Measurements from ENCODE around the gene AGPAT3. TPM values are rescaled to one million over a fixed set of nuclear protein-coding genes. Genes with fewer than 3 reads are reported as not detected.

Gene AGPAT3
- total and polyA plus RNA-seq, 10 of the 15 experiments (the other 5 are each of a cell fraction or from before 2014, with no cell fraction given), result 1.2 to 110 (median 30.8) TPM

DNA sequence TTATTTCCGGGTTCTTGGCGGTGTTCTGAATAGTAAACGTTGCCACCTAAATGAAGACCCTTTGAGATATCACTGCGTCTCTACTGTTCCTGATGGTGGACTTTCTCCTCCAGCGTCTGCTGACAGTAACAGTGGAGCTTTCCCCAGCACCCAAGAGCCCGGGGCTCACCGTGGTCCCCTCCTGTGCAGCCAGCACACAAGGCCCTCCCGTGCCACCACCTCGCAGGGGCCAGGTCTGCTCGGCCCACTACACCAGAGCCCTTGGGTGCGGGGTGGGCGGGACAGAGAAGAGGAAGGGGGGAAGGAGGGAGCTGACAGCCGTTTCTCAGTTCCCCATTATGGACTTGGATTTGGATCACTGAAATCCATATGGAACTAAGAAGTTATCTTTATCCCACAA lies 85.9 kb downstream of the AGPAT3 start (continued):
- TF ChIP-seq, protein P1, sequence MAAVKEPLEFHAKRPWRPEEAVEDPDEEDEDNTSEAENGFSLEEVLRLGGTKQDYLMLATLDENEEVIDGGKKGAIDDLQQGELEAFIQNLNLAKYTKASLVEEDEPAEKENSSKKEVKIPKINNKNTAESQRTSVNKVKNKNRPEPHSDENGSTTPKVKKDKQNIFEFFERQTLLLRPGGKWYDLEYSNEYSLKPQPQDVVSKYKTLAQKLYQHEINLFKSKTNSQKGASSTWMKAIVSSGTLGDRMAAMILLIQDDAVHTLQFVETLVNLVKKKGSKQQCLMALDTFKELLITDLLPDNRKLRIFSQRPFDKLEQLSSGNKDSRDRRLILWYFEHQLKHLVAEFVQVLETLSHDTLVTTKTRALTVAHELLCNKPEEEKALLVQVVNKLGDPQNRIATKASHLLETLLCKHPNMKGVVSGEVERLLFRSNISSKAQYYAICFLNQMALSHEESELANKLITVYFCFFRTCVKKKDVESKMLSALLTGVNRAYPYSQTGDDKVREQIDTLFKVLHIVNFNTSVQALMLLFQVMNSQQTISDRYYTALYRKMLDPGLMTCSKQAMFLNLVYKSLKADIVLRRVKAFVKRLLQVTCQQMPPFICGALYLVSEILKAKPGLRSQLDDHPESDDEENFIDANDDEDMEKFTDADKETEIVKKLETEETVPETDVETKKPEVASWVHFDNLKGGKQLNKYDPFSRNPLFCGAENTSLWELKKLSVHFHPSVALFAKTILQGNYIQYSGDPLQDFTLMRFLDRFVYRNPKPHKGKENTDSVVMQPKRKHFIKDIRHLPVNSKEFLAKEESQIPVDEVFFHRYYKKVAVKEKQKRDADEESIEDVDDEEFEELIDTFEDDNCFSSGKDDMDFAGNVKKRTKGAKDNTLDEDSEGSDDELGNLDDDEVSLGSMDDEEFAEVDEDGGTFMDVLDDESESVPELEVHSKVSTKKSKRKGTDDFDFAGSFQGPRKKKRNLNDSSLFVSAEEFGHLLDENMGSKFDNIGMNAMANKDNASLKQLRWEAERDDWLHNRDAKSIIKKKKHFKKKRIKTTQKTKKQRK (IDR thresholded peaks at IDR 0.05; ENCODE audit: low read depth, low read length), result no peak
- TF ChIP-seq POLR2AphosphoS2 (IDR thresholded peaks at IDR 0.05; ENCODE audit: low read depth, low read length) (no peak), STAT1 (conservative IDR thresholded peaks at IDR 0.05) (no peak)

DNA sequence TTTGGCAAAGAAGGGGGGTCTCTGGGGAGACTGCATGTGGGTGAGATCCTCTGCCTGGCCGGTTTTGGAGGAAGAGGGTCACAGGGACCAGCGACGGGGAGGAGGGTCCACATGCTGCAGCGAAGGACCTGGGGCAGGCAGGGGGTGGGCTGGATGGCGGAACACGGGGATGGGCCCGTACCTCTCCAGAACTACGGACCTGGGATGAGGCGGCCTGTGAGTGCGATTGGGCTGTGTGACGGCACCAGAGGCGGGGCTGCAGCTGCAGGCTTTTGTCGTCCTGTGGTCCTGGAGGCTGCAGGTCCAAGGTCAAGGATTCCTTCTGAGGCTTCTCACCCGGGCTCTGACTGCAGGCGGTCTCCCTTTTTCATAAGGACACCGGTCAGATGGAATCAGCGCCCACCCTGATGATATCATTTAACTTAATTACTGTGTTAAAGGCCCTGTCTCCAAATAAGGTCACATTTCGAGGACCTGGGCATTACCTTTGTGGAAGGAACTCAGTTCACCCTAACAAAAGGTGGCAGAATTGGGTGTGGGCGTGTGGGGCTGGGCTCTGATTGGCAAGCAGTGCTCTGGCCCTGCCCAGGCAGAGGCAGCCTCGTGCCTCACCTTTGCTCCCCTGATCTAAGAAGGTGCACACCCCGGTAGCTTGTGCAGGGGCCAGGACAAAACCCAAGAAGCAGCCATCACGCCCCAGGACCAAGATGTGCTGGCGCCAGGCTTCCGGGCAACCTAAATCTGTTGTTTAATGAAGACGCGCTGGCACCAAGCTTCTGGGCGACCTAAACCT lies 87.1 kb downstream of the AGPAT3 start:
- SMC1A ChIA-PET (ENCODE audit: uncharacterized antibody, unreplicated experiment), result no interaction called here
- no peak overlapping the region for H3K27ac ChIP-seq (ENCODE audit: control insufficient read depth, insufficient read depth)
- in situ Hi-C loops (cut with MboI), result no loop called here
- BruUV-seq (replicated peaks), result no TSS peak
- POLR2A ChIA-PET, result no interaction called here
- no peaks in the 10 kb centered on the region for H3K27me3 ChIP-seq (replicated peaks in 1 of 2; ENCODE audit: control insufficient read depth in 2 of 2, insufficient read depth in 2 of 2, low read length in 1 of 2)
- H3K4me2 ChIP-seq (ENCODE audit: control insufficient read depth, insufficient read depth), result no peak overlapping the region
- H3K36me3 ChIP-seq (ENCODE audit: control insufficient read depth in 2 of 2, insufficient read depth in 2 of 2, low read length in 1 of 2), result peaks cover 4 to 17% of the 10 kb centered on the region in 2 experiments; a peak in 2 of 4 replicates
- CTCF ChIA-PET, result no interaction called here
- no peak overlapping the region for H3K9ac ChIP-seq (ENCODE audit: control insufficient read depth, insufficient read depth, low read length)
- peaks cover 13% of the 10 kb centered on the region; the same call in 2 of the 3 replicates for H3K9me3 ChIP-seq (replicated peaks; ENCODE audit: control insufficient read depth, insufficient read depth, low read length)
- FAIRE-seq (no peak), ATAC-seq (no peak), DNase-seq (ENCODE audit: low read depth, low spot score) (no peak)
- H3K4me1 ChIP-seq (ENCODE audit: control insufficient read depth, insufficient read depth, low read length), result peaks cover 20% of the 10 kb centered on the region
- peaks cover 7% of the 10 kb centered on the region for H3K79me2 ChIP-seq (ENCODE audit: control insufficient read depth, insufficient read depth, low read length)
- H4K20me1 ChIP-seq (ENCODE audit: control insufficient read depth, insufficient read depth), result no peaks in the 10 kb centered on the region
- RAD21 ChIA-PET (ENCODE audit: unreplicated experiment), result no interaction called here
- H2AFZ ChIP-seq (ENCODE audit: control insufficient read depth, low read depth, low read length), result no peak overlapping the region
- WGBS (ENCODE audit: insufficient coverage, insufficient replicate concordance, low lambda C conversion rate, missing lambda C conversion rate), result 95% methylated on average over 24 of the region's 27 CpGs
- intact Hi-C loops (cut with micrococcal nuclease; ENCODE audit: unreplicated experiment), result no loop called here
- H3K4me3 ChIP-seq, result no peak overlapping the region
- TF ChIP-seq, protein P2, sequence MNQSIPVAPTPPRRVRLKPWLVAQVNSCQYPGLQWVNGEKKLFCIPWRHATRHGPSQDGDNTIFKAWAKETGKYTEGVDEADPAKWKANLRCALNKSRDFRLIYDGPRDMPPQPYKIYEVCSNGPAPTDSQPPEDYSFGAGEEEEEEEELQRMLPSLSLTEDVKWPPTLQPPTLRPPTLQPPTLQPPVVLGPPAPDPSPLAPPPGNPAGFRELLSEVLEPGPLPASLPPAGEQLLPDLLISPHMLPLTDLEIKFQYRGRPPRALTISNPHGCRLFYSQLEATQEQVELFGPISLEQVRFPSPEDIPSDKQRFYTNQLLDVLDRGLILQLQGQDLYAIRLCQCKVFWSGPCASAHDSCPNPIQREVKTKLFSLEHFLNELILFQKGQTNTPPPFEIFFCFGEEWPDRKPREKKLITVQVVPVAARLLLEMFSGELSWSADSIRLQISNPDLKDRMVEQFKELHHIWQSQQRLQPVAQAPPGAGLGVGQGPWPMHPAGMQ (IDR thresholded peaks at IDR 0.05; ENCODE audit: borderline replicate concordance), result no peak
- TF ChIP-seq MEF2A (IDR thresholded peaks at IDR 0.05; ENCODE audit: insufficient read depth, low read depth, low read length) (no peak), GABPA (IDR thresholded peaks at IDR 0.05; ENCODE audit: low read depth) (no peak), RAD21 (IDR thresholded peaks at IDR 0.05; ENCODE audit: insufficient read depth, low read depth, low read length) (no peak), SREBF2 (IDR thresholded peaks at IDR 0.05; ENCODE audit: low read length) (no peak), IRF4 (IDR thresholded peaks at IDR 0.05; ENCODE audit: low read depth, low read length) (no peak), SIX5 (IDR thresholded peaks at IDR 0.05; ENCODE audit: low read depth, low read length, severe bottlenecking) (no peak)
- TF ChIP-seq, protein P3, sequence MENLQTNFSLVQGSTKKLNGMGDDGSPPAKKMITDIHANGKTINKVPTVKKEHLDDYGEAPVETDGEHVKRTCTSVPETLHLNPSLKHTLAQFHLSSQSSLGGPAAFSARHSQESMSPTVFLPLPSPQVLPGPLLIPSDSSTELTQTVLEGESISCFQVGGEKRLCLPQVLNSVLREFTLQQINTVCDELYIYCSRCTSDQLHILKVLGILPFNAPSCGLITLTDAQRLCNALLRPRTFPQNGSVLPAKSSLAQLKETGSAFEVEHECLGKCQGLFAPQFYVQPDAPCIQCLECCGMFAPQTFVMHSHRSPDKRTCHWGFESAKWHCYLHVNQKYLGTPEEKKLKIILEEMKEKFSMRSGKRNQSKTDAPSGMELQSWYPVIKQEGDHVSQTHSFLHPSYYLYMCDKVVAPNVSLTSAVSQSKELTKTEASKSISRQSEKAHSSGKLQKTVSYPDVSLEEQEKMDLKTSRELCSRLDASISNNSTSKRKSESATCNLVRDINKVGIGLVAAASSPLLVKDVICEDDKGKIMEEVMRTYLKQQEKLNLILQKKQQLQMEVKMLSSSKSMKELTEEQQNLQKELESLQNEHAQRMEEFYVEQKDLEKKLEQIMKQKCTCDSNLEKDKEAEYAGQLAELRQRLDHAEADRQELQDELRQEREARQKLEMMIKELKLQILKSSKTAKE (IDR thresholded peaks at IDR 0.05; ENCODE audit: low read depth, poor library complexity, severe bottlenecking), result no peak
